Activated CD8-positive, alpha-beta memory T cell treated with anti-CD3 and anti-CD28 coated beads, Interleukin-2, amount 50 U/mL, for 24 hours (primary cell): ENCODE results near the gene OSTN.

Experiments
- DNase-seq: peaks from one replicate; pipeline ENCODE4 v3.0.0-alpha.2; 2020; ENCODE audit errors: extremely low read depth

The OSTN gene

GRCh38 chr3:191313296-191313695, 114.3 kb downstream of the OSTN start:
- DNase-seq: no peak

DNA sequence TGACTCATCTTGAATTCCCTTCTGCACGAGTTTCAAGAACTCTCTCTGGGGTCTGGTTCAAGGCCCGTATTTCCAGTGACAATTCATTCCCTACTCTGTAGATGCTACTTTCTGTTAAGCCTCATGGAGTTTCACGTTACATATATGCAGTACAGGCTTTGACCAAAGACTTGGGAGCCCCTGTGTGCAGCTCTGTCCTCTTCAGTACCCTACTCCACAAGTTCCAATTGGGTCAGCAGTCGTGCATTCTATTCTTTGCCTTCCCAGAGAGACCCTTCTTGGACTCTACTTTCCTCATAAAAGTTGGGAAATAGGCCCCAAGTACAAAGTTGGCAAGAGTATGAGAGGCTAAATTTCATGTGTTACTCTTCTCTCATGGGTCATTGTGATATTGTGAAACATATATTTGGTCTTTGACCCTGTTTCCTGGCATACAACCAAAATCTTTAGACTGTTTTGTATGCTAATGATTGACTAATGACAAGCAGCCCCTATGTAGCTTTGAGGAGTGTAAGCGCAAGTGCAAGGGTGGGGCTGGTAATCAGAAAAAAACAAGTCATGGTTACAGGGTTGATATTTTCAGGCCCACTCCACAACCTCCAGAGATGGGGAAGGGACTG, 115.2 kb downstream of the OSTN start:
- no peak for DNase-seq
